GM13976 (cell line): ENCODE data around the gene MAP2K3.

Source experiments
- DNase-seq: peaks from one replicate; pipeline ENCODE4 v3.0.0; 2012; ENCODE audit warnings: low spot score
- in situ Hi-C: fragments of 300-500 bp; cut with MboI; formaldehyde crosslinking; loops from one replicate; pipeline ENCODE4 v1.12.0; 2022; ENCODE audit warnings: low sequenced_read_pairs, mixed read lengths, inconsistent platforms; ENCODE audit not compliant: unreplicated experiment
- TF ChIP-seq, protein P1 (sequence below): IDR thresholded peaks from 2 replicates; pipeline ENCODE4 v1.5.1; 2012; ENCODE audit warnings: borderline replicate concordance, mild to moderate bottlenecking; ENCODE audit not compliant: insufficient read depth; ENCODE audit errors: extremely low read depth, missing control alignments, control extremely low read depth

MAP2K3 gene

DNA sequence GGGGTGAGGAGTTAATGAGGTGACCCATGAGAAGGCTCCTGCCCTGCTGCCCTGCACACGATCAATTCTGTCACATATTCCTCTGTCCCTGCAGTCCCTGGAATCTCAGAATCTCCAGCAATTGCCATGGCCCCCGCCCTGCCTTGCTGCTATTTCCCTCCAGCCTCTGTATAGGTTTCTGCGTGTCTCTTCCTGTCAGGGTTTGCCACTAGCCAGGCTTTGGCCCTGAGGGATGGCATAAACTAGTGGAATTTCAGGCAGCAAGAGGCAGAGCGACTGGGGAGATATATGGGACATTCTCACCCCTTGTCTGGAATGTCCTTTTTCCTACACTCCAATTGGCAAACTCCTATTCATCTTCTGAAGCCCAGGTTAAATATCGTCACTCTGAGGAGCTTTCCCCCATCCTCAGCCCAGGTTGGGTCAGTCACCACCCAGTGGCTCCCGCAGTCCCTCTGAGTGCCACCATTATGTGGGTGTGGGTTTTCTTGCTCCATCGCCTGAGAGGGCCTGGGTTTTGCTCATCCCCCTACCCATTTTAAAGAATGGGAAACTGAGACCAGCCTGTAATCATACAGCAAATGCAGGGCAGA is 15.8 kb upstream of the MAP2K3 start:
- DNase-seq = no peak
- TF ChIP-seq, protein P1, sequence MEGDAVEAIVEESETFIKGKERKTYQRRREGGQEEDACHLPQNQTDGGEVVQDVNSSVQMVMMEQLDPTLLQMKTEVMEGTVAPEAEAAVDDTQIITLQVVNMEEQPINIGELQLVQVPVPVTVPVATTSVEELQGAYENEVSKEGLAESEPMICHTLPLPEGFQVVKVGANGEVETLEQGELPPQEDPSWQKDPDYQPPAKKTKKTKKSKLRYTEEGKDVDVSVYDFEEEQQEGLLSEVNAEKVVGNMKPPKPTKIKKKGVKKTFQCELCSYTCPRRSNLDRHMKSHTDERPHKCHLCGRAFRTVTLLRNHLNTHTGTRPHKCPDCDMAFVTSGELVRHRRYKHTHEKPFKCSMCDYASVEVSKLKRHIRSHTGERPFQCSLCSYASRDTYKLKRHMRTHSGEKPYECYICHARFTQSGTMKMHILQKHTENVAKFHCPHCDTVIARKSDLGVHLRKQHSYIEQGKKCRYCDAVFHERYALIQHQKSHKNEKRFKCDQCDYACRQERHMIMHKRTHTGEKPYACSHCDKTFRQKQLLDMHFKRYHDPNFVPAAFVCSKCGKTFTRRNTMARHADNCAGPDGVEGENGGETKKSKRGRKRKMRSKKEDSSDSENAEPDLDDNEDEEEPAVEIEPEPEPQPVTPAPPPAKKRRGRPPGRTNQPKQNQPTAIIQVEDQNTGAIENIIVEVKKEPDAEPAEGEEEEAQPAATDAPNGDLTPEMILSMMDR = no peak
- in situ Hi-C loops = no loop called here

DNA sequence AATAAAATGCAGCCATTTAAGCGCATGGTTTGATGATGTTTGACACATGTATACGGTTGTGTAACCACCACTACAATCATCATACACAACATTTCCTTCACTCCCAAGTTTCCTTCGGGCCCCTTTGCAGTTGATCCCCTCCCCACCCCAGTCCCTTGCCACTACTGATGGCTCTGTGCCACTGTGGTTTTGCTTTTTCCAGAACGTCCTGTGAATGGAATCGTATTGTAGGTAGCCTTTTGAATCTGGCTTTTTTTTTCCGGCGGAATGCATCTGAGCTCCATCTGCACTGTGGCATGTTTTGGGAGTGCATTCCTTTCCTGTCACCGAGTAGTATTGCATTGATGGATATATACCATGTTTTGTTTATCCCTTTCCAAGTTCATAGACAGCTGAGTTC is 15.1 kb upstream of the MAP2K3 start:
- in situ Hi-C loops = no loop called here
- TF ChIP-seq, protein P1 = no peak
- no peak for DNase-seq

DNA sequence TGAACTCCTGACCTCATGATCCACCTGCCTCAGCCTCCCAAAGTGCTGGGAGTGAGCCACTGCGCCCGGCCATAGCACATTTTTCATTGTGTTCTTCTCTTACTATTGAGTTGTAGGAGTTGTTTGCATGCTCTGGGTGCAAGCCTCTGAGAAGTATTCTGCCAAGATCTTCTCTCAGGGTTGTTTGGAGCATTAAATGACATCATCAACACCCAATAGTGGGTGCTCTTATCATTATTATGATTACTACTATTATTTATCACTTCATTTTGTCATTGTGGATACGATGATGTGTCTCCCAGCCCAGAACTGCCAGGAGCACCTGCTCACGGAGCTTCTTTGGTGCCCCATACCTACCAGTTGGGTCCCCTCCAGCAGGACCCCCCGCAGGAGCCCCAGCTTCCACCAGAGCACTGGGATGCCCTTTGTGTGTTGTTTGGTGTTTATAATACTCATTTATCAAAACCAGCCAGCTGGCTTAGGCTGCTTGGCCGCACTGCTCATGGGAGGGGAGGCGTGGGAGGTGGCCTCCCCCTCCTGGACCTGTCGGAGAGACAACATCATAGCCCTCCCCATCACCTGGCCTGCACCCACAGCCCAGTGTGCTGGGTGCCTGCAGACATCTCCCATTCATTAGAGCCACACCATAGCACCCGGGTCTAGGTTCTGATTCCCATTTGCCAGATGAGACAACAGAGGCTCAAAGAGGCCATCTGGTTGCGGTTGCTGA is 12.9 kb upstream of the MAP2K3 start:
- TF ChIP-seq, protein P1 = no peak
- in situ Hi-C loops = no loop called here
- DNase-seq = no peak

DNA sequence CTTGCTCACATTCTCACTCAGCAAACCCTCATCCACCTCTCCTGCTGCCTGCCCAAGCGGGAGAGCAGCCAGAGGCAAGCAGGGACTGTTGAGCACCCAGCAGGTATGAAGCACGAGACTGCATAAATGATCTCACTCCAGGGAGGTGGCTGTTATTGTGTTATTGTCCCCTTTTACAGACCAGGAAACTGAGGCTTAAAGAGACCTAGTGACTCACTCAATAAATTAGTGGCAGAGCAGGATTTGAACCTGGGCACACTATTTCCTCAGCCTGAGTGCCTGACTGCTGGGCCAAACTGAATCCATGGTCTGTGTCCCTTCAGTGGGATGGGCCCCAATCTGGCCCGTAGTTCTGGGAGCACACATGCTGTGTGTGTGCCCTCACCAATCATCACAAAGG is 12.3 kb upstream of the MAP2K3 start:
- TF ChIP-seq, protein P1 = no peak
- in situ Hi-C loops = no loop called here
- DNase-seq = no peak

DNA sequence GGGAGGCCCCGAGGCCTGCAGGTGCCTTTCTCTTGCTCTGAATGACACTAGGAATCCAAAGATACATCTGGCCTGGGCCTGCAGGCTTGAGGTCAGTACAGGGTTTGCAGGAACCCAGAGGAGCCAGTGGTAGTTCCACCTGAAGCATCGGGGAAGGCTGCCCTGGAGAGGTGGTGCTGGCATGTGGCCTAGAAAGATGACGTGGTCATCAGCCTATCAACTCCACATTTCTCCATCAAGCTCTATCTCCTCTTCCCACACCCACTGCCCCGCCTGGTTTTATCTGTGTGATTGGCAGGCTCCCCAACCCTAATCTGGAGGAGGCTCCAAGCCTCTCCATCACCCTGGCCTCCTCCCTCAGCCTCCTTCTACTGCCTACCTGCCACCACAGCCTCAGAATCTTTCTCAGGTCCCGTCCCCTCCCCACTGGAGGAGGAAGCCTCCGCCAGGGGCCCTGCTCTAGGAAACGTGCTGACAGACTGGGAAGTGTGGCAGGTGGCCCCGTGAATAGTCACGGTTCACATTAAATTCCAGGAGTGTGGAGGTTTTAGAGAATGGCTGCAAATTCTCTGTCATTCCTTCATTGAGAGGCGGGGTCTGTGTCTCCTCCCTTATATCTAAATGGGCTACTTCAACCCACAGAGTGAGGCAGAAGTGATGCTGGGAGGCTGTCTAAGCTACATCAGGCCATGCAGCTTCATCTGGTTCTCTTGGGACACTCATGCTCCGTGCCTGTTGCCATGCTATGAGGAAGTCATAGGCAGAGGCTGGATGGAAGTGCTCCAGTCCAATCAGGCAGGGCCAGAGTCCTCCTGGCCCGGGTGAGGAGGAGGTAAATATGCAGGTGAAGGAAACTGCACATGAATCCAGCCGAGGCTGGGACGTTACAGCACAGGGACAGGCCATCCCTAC is 11.4 kb upstream of the MAP2K3 start:
- TF ChIP-seq, protein P1 = no peak
- DNase-seq = no peak
- in situ Hi-C loops = no loop called here

DNA sequence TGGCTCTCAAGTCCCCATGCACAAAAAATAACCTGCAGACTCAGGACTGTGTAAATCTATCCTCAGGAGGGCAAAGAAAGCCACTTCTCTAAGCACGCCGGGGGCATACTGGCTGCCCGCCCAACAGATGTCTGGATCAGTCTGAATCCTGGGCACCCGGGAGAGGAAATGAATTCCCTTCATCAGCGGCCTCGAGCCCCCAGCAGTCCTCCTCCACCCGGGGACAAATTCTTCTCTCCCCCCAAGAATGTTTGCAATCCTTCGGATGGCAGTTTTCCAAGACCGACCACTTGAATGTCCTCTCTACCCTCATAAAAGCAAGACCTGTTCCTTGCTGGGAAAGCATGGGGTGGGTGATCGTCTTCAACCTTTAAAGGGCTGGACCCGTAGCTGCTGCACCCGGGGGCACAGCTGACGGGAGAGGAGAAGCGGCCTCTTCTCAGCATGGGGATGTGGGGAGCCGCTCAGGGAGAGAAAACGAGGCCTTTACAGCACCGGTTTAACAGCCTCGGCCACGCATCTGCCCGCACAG is 9.4 kb upstream of the MAP2K3 start:
- no peak for DNase-seq
- in situ Hi-C loops = loop anchor here (25.0 kb wide), 2 partner anchors 162 to 237 kb away; no protein-coding TSS in a partner anchor
- TF ChIP-seq, protein P1 = no peak
